Activated CD4-positive, alpha-beta T cell treated with anti-CD3 and anti-CD28 coated beads, Interleukin-2, Interleukin-4, amounts not matched to agents 100 ng/mL and 50 ng/mL, durations not matched to agents 16 hours and 8 hours (primary cell): ENCODE measurements around the gene SWAP70.
"Not testable (repeated sequence)": the region's sequence is repeated elsewhere in the genome, so short reads cannot be mapped to it uniquely, and the experiment has no call there.

Experiments used
- DNase-seq: peaks from one replicate; pipeline ENCODE4 v3.0.0-alpha.2; 2020; ENCODE audit warnings: low spot score

Gene SWAP70

DNA sequence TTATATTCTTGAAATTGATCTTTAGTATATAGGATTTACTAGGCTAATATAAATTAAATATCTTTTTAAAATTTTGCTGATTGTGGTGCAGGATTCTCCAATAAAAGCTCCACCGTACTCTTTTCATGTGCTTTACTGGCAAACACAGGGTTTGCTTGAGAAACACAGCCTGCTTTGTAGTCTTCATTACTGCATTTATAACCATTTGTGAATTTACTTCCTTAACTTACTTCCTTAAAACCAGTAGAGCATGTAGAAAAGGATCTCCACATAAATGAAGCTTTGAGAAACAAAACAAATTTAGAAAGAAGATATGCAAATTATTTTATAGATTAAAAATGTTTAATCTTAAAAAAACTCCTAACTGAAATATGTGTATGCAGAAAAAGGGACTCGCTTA lies 28.8 kb downstream of the SWAP70 start:
- no peak for DNase-seq

DNA sequence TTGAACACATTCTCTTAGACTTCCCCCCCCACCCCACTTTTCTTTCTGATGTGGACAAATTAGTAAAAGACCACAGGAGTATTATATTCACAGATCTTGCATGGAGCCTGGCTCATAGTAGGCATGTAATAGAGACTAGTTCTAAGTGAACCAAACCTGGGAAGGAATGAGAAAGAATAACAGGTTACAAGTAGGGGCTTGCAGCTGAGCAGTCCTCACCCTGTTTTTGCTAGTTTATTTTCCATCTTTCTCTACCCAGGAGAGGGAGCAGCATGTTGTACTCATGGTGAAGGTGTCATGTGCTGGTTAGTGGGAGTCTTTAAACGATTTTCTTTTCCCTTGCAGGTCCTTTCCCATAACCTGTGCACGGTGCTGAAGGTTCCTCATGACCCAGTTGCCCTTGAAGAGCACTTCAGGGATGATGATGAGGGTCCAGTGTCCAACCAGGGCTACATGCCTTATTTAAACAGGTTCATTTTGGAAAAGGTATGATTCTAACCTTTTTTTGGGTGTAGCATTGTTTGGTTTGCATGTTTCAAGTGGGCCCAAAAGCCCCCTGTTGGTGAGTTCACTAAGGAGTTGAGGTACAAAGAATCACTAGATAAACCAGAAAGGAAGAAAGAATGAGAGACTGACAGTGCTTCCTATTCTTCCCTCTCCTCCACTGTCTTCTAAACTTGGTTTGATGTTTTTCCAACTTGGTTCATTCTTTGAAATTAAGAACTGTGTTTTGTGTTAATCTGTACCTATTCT lies 30.1 kb downstream of the SWAP70 start:
- DNase-seq: no peak

DNA sequence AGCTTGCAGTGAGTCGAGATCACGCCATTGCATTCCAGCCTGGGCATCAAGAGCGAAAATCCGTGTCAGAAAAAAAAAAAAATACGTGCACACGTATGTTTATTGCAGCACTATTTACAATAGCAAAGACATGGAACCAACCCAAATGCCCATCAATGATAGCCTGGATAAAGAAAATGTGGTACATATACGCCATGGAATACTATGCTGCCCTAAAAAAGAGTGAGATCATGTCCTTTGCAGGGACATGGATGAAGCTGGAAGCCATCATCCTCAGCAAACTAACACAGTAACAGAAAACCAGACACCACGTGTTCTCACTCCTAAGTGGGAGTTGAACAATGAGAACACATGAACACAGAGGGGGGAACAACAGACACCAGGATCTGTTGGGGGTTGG lies 31.4 kb downstream of the SWAP70 start:
- DNase-seq: not testable (repeated sequence)

DNA sequence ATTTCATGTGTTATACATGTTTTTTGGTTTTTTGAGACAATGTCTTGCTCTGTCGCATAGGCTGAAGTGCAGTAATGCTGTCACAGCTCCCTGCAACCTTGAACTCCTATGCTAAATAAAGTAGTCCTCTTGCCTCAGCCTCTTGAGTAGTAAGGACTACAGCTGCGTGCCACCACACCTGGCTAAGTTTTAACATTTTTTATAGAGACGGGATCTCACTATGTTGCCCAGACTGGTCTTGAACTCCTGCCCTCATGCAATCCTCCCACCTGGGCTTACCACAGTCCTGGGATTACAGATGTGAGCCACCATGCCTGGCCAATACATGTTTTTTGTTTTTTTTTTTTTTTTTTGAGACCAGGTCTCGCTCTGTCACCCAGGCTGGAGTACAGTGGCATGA lies 33.9 kb downstream of the SWAP70 start:
- DNase-seq: no peak

DNA sequence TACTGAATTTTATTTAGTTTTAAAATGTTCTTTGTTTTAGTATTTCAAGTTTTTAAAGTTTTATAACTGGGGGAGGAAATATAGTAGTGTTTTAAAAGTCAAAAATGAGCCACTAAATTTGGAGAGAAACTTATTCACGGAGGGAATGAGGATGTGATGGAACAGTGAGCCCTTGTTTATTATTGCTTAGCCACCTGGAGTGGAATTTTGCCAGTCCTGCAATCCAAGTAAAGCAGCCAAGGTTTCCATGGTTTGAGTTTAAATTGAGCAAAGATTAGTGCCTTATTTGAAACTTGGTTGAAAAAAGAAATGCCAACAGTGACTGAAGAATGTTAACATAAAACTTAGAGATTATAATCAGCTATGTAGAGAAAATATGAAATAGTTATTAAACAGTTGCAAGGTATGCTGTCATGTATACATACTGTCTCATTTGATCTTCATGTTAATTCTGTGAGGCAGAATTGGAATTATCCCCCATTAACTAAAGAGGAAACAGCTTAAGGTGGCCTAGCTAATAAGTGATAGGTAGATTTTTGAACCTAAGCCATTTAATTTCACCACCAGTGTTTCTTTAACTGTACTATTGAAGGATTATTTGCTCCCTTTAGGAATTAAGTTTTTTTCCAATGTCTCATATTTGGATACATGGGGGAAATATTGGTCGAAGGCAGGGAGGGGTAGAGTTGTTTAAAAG lies 36.4 kb downstream of the SWAP70 start:
- DNase-seq: no peak

DNA sequence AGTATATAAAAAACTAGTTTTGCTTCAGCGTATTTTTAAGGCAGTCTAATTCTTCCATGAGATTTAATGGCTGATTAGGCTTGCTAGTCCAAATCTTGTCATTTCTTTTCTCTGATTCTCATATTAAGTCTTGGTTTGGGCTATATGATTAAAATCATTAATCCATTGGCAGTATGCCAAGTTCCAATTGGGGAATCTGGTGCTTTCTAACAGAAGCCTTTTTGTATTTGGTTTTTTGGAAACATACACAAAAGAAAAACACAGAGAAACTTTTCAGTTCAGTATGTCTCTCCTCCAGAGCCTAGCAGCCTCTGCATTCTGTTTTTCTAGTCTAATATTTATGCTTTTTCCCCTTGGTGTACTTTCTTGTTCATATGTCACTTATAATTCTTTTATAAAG lies 37.9 kb downstream of the SWAP70 start:
- DNase-seq: no peak

DNA sequence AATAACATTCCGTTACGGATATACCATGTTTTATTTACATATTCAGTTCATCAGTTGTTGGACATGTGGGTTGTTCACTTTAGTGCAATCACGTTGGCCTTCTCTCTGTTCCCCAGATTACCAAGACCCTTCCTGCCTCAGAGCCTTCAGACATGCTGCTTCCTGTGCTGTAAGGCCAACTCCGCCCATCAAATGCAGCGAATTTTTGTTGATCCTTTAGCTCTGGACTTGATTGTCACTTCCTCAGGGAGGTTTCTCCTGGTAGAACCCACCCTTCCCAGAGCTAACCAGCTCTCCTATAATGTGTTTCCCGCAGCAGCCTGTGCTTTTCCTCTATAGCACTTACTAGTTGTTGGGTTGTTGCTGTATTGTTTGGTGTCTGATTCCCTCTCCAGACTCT lies 39.4 kb downstream of the SWAP70 start:
- no peak for DNase-seq

DNA sequence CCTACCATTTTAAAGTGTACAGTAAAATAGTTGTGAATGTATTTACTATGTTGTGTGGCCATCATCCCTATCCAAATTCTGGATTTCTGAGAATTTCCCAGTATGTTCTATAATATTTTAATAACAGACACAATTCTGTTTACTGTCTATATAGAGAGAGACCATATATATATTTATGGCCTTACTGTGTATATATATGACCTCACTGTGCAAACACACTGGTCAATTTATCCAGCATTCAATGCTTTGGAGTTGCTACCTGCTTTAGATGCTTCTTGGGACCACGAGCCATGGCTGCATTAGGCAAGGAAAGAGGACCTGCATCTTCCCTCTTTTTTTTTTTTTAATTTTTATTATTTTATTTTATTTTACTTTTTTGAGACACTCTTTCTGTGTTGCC lies 40.2 kb downstream of the SWAP70 start:
- DNase-seq: no peak

DNA sequence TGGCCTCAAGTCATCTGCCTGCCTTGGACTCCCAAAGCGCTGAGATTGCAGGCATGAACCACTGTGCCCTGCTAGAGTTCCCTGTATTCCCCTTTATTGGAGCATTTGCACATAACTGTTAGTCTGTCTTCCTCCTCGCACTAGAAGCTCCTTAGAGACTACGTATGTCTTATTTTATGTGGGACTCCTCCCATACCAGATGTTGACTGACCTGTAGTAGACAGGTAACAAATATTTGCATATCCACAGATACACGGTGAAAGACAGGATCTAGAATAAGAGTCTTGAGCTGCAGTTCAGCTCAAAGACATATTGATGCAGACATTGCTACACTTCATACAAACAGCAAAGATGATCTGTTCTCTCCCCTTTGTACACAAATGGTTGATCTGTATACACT lies 40.7 kb downstream of the SWAP70 start:
- DNase-seq: no peak

DNA sequence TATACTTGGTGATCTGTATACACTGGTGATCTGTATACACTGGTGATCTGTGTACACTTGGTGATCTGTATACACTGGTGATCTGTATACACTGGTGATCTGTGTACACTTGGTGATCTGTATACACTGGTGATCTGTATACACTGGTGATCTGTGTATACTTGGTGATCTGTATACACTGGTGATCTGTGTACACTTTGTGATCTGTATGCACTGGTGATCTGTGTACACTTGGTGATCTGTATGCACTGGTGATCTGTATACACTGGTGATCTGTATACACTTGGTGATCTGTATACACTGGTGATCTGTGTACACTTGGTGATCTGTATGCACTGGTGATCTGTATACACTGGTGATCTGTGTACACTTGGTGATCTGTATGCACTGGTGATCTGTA lies 41.5 kb downstream of the SWAP70 start:
- DNase-seq: not testable (repeated sequence)

DNA sequence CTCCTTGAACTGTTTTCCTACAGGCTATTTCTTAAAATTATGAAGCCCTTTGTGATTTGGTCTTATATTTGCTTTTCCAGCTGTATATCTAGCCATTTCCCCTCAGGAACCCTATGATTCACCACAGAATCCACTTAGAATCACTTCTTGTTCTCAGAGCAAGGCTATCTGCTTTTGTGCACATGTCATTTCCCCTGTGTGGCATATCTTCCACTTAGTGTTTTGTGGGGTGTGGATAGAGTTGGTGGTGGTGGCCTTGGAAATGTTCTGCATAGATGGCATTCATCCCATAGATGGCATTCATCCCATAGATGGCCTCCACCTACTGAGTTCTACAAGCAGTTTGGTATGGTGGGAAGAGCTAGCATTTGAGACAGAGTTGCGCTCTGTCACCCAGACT lies 44.7 kb downstream of the SWAP70 start:
- no peak for DNase-seq

DNA sequence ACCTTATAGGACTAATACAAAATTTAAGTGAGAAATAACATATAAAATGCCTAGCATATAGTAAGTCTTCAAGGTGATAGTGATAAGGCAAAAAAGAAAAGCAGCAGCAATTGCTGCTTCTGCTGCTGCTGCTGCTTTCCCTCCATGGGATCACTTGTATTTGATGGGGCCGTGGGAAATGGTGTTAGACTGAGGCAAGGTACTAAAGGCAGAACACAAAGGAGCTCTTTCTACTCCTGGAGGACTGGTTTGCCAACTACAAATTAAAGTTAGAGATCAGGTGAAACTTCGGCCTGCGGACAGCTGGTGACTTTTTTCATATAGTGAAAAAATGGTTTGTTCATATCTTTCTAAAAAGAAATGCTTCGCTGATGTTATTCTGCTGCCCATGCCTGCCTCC lies 46.3 kb downstream of the SWAP70 start:
- DNase-seq: no peak

DNA sequence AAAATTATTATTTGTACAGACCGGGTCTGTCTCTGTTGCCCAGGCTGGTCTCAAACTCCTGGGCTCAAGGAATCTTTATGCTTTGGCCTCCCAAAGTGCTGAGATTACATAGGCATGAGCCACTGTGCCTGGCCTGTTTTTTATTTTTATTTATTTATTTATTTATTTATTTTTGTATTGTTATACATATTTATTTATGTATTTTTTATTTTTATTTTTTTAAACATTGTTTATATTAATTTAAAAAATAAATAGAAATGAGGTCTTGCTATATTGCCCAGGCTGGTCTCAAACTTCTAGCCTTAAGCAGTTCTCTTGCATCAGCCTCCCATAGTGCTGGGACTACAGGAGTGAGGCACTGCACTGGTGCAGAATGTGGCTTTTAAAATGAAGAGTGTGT lies 47.0 kb downstream of the SWAP70 start:
- DNase-seq: no peak

DNA sequence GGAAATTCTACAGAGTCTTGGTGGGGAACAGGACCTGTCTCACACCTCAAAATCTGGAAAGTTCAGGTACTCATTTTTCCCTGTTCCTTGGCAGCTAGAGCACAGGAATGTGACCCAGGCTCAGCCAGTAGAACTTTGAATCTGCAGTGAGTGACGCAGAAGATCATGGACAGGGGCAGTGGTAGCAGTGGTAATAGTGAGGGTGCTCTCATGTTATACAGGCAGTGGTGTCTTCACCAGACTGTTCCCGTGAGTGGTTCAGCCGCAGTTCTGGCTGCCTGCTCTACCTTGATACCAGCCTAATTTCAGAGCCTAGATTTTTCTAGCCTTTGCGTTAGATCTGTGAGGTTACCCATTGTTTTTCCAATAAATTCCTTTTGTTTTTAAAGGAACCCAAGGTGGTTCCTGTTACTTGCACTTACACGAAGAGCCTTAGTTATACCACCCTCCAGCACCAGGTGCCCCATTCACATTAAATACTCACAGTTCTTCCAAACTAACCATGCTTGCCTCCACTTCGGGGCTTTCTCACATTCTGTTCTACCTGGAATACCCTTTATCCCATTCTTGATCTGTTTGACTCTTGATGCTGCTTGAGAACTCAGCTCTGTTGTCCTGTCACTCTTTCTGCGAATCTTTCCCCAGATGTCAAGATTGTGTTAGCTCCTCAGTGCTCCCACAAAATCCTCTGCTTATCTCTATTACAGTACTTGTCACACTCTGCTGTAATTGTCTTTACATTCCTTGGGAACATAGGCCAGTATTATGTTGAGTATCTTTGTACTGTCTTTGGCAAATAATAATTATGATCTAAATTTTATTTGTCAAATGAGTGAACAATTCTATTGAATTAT lies 47.8 kb downstream of the SWAP70 start:
- DNase-seq: no peak

DNA sequence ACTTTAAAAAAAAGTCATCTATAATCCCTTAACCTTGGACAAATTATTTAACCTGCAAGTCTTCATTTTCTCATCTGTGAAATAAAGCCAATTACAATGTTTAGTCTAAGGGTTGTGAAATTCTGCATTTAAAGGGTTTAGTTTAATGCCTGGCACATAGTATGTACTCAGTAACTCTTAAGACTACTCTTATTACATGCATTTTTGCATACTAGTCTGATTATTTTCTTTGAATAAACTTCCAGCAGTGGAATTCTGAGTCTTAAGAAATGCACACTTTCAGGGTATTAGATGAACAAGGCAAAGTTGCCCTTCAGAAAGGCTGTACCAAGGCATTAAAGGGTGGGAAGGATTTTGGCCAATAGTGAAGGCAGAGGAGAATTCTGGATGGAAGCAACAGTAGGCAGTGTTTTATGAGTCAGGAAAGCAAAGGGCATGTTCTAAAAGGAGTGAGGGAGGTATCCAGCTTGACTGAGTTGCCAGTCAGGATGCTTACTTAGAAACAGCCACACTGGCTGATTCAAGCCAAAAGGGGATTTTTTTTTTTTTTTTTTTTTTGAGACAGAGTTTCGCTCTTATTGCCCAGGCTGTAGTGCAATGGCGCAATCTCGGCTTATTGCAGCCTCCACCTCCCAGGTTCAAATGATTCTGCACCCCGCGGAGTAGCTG lies 50.5 kb downstream of the SWAP70 start:
- no peak for DNase-seq

DNA sequence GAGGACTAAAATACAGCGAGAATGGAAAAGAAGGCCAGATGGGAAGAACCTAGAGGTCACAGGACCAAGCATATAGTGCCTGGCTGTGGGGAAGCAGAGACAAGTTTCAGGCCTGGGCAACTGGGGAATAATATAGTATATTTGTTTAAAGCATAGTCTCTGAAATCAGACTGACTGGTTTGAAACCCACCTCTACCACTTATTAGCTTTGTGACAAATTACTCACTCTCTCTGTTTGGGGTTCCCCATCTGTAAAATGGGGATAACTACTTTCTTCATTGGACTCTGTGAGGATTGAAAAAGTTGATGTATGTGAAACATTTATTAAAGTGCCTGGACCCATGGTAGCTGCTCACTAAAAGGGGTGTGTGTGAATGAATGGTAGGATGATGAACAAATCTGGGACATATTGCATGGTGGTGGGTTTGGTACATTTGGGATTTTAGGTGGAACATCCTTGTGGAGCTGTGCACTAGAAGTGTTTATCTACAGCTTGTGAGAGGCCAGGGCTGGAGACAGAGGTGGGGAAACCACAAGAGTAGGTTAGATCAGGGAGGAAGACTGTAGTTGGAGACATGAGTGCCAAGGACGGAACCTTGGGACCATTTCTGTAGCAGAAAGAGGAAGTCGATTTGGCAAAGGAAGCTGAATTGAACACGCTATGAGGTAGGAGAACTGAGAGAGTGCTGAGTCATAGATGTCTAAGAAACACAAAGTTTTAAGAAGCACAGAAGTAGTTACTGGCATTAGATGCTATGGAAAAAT lies 52.6 kb downstream of the SWAP70 start:
- DNase-seq: peak; percentile 33

DNA sequence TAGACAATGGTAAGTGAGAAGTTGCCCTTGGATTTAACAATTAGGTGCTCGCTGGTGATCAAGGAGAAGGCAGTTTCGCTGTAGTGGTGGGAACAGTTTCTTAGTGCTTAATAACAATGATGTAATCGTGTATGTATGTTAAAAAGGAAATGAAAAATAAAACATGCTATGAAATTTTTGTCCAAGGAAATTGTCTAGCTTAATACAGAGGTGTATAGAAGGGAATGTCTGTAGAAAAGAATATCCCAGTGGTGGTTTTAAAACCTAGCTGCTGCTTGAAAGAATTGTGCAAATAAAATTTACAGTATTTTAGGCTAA lies 53.1 kb downstream of the SWAP70 start:
- no peak for DNase-seq

DNA sequence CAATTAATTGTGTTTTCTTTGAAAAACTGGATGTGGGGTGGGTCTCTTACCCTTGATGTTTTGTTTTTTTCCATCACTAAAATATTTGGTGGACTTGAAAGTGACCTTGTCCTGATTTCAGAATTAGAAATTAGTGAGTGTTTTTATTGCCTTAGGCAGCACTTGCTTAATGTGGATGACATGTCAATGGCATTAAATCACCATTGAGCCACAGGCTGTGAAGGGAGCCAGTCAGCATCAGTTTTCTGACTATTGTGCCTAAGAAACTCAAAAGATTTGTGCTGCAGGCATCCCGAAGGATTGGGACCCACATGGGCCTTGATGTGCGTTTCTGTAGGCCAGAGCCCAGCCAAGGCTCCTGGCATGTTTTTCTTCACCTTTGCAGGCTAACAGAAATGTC lies 53.8 kb downstream of the SWAP70 start:
- DNase-seq: no peak

DNA sequence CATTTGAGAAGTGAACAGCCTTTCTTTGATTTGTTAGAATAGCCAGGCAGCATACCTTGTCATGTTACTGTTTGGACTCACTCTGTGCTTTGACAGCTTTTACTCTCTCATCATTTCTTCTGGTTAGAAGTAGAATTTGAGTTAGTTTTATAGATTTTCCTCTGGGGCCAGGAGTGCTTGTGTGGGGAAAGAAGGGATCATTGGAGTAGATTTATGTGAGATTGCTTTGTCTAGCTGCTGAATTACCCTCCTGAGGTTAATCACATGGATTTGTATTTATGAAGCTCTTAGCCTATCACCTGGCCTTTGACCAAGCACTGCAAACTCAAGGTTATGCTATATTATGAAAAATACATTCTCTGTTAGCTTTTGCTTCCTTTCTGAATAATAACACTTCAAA lies 54.3 kb downstream of the SWAP70 start:
- no peak for DNase-seq

DNA sequence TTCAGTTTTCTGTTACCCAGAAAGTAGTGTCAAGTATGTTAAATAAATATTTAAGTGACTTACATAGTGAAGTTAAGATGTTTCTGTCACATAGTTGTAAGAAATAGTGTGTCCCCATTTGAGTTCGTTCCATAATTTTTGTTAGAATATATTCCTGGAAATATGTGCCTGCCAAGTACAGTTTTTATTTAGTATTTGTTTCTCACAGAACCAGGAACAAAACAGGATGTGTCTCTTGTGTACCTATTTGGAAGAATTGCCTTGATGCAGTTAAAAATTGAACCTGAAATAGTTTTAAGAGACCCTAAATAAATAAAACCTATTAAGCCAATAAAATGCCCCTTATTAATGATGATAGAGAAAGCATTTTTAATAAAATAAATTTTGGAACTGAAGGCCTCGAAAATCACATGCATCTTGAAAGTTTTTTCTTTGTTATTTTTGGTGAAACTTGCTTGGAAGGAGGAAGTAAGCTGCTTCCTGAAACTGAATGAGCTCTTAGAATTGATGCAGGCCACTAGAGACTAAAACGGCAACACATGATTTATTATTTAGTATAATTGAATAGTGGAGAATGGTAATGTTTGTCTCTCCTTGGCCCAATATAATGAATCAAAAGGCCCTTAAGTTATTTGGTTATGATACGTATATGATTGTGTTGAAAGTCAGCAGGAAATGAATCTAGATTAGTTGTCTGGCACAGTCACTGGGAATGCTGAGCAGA lies 55.9 kb downstream of the SWAP70 start:
- no peak for DNase-seq

DNA sequence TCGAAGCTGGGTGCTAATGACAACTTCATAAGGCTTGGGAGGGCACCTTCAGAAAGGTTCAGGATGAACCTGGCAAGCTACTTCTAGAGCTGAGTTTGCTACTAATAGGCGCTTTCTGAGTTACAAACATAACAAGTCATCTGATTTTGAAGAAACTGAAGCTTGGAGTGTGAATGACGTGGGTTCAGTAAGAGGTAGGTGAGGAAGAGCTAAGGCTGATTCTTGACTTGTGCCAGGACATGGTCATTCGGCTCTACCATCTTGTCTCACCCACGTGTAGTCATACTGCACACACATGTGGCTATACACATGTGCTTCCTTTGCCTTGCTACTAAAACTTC lies 56.4 kb downstream of the SWAP70 start:
- no peak for DNase-seq
